Body of pancreas (tissue), 4 donors: ENCODE results near the gene ZBTB43. TPM values are rescaled to one million over a fixed set of nuclear protein-coding genes. Genes with fewer than 3 reads are reported as not detected.
A peak's percentile ranks its signal among the peaks of the same experiment; 100 is the strongest.

Experiments used
- ATAC-seq: fragments of 150-250 bp; one replicate; pipeline ENCODE4 v1.9.1; 2016
- DNase-seq, 4 donors: peaks; one replicate each; pipeline ENCODE4 v3.0.0-alpha.2; 2019
- H3K27ac ChIP-seq, 4 donors: fragments of 200-600 bp; sonication (generic); 1 replicate in 3 of 4; 2 replicates in 1 of 4; pipeline versions ENCODE4 v1.5.1 to v1.6.1; 2016 to 2019; ENCODE audit warnings: mild to moderate bottlenecking in 1 of 4, mixed read lengths in 1 of 4, moderate library complexity in 1 of 4
- H3K27me3 ChIP-seq, 2 donors: fragments of 200-600 bp; sonication (generic); one replicate each; pipeline ENCODE4 v1.6.0; 2016; ENCODE audit warnings: mild to moderate bottlenecking in 1 of 2
- H3K36me3 ChIP-seq, 2 donors: fragments of 200-600 bp; sonication (generic); replicated peaks in 1 of 2; 2 replicates each; pipeline ENCODE4 v1.5.1; 2016; ENCODE audit warnings: low read depth in 2 of 2; ENCODE audit not compliant: insufficient read depth in 1 of 2
- H3K4me1 ChIP-seq: fragments of 200-600 bp; sonication (generic); one replicate; pipeline ENCODE4 v1.6.0; 2016
- H3K4me3 ChIP-seq, 2 donors: fragments of 200-600 bp; sonication (generic); 1 replicate in 1 of 2; 2 replicates in 1 of 2; pipeline ENCODE4 v1.5.1; 2016 to 2019
- H3K9me3 ChIP-seq, 3 donors: fragments of 200-600 bp; sonication (generic); 1 replicate in 2 of 3; 2 replicates in 1 of 3; pipeline ENCODE4 v1.5.1; 2016
- POLR2A ChIP-seq, 3 donors: fragments of 450-650 bp; IDR thresholded peaks; one replicate each; pipeline ENCODE4 v1.6.1; 2016; ENCODE audit warnings: antibody characterized with exemption in 3 of 3, mild to moderate bottlenecking in 2 of 3
- WGBS, 2 donors: methylation state at CpG; one replicate each; pipeline ENCODE4 v1.1.5; 2017; 5-methylcytosine and 5-hydroxymethylcytosine counted together
- intact Hi-C: fragments of 100-400 bp; cut with DNase I; formaldehyde crosslinking; loops from one replicate; pipeline ENCODE4 v1.15.1; 2023
- total RNA-seq, 2 donors: library from RNA; depleted of rRNA; stranded (reverse); fragments of >200 nt; gene quantifications; one replicate each; pipeline ENCODE4 v1.1.0, GENCODE V29; 2016
- TF ChIP-seq, protein P1 (sequence below), 7 experiments: fragments of 450-650 bp in 4 of 7; fragments of 200-600 bp in 3 of 7; sonication (generic) in 3 of 7; IDR thresholded peaks; one replicate each; pipeline ENCODE4 v1.5.1; 2016 to 2019; ENCODE audit warnings: antibody characterized with exemption in 7 of 7

The ZBTB43 gene
- total RNA-seq, 2 donors from 2014 or later, result 6.2 to 7.6 TPM

DNA sequence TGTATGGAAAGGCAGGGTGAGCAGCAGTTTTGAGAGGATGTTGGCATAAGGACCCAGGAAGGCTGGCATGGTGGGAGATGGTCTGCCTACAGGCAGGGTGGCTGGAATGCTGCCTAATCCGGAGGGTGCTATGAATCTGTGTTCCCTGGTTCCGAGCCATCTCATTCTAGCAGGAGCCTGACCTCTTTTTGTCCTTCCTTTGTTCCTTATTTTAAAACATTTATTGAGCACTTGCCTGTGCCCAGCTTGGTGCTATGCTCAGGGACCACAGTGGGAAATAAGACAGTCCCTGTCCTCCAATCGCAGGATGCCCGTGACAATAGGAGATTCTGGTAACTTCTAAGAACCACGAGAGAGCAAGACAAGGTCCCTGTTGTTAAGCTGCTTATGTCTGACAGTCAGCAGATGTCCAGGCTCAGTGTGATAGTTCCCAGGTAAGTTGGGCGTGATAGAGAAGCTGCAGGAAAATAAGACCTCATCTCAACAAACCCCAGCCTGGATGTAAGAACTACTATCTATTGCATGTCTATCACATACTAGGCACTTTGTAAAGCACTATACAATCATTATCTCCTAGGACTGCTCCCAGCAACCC, 46.5 kb downstream of the ZBTB43 start:
- Histone ChIP-seq H3K4me1 (no peaks in the 10 kb centered on the region), H3K36me3 (no peaks in the 10 kb centered on the region), H3K9me3 (no peaks in the 10 kb centered on the region), H3K27me3 (no peaks in the 10 kb centered on the region), H3K4me3 (no peak overlapping the region), H3K27ac (no peak overlapping the region)
- 67 to 69% methylated on average over 6 of the region's 6 CpGs for WGBS, 2 donors
- TF ChIP-seq, protein P1, sequence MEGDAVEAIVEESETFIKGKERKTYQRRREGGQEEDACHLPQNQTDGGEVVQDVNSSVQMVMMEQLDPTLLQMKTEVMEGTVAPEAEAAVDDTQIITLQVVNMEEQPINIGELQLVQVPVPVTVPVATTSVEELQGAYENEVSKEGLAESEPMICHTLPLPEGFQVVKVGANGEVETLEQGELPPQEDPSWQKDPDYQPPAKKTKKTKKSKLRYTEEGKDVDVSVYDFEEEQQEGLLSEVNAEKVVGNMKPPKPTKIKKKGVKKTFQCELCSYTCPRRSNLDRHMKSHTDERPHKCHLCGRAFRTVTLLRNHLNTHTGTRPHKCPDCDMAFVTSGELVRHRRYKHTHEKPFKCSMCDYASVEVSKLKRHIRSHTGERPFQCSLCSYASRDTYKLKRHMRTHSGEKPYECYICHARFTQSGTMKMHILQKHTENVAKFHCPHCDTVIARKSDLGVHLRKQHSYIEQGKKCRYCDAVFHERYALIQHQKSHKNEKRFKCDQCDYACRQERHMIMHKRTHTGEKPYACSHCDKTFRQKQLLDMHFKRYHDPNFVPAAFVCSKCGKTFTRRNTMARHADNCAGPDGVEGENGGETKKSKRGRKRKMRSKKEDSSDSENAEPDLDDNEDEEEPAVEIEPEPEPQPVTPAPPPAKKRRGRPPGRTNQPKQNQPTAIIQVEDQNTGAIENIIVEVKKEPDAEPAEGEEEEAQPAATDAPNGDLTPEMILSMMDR (IDR thresholded peaks at IDR 0.05), result no peak
- no peak for TF ChIP-seq POLR2A (IDR thresholded peaks at IDR 0.05)
- intact Hi-C loops, result no loop called here
- no peak for DNase-seq
- no peak for ATAC-seq

DNA sequence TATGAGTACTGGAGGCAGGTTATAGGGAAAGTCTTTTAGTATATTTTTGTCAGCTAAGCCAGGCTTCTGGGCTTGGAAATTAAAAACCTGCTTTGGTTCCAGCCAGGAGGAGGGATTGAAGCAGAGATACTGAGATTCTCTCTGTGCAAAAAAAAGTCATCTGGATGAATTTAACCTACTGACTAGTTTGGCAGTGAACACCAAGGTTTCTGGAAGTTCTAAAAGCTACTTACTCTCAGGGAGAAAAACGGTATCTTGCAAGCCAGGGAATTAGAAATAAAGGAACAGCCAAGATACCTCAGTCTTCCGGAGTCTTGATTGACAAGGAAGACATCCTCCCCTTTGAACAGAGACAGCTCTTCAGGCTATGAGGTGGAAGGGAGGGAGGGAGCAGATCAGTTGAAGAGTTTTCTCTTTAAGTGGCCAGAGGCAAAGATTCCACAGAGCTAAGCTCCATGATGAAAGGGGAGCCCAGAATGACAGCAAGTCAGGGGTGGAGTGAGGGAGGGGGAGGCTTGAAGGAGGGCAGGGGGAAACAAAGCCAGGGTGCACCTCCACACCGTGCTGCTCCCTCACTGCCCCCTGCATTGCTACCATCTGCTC, 47.3 kb downstream of the ZBTB43 start:
- 59 to 74% methylated on average over 3 of the region's 3 CpGs for WGBS, 2 donors
- H3K36me3 ChIP-seq, result no peaks in the 10 kb centered on the region
- no peak overlapping the region for H3K27ac ChIP-seq
- H3K9me3 ChIP-seq, result no peaks in the 10 kb centered on the region
- DNase-seq (no peak), ATAC-seq (no peak)
- H3K27me3 ChIP-seq, result no peaks in the 10 kb centered on the region
- no peak for TF ChIP-seq POLR2A (IDR thresholded peaks at IDR 0.05)
- TF ChIP-seq, protein P1 (IDR thresholded peaks at IDR 0.05), result no peak
- no peak overlapping the region for H3K4me3 ChIP-seq
- peaks cover 3% of the 10 kb centered on the region for H3K4me1 ChIP-seq
- intact Hi-C loops, result no loop called here

DNA sequence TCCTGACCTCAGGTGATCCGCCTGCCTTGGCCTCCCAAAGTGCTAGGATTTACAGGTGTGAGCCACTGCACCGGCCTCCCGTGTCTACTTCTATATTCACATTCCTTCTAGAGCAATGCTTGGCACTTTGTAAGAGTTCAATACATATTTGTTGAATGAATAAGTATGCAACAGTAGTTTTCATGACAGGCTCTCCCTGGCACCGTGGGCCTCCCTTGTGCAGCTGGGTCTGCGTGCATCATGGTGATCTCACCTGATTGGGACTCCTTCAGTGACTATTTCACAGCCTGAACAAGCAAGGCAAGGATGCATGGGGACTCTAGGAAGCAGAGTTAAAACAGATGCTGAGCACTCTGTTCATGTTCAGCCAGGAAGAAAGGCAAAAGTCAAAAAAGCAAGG, 48.8 kb downstream of the ZBTB43 start:
- Histone ChIP-seq H3K27ac (no peak overlapping the region), H3K9me3 (no peaks in the 10 kb centered on the region), H3K36me3 (no peaks in the 10 kb centered on the region), H3K4me1 (peaks cover 14% of the 10 kb centered on the region), H3K27me3 (no peaks in the 10 kb centered on the region), H3K4me3 (no peak overlapping the region)
- no peak for DNase-seq
- ATAC-seq, result no peak
- TF ChIP-seq, protein P1 (IDR thresholded peaks at IDR 0.05), result no peak
- TF ChIP-seq POLR2A (IDR thresholded peaks at IDR 0.05), result no peak
- intact Hi-C loops, result no loop called here
- 80 to 88% methylated on average over 5 of the region's 5 CpGs for WGBS, 2 donors

DNA sequence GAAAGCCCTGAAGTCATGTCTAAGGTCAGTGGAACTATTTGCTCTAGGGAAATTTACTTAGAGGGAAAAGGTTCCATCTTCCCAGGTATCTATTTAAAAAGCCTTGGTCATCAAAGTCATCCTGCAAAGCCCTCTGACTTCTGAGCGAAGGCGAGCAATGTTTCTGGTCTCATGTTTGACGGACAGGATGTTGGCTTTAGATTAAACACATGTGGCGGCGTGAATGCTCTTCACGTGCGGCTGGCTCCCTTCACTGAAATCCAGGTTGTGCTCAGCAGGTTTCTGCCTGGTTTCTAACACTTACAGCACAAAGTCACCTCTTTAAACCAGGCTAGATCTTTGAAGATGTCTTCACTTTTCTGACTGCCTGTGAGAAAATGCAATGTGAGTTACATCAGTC, 49.9 kb downstream of the ZBTB43 start:
- H3K27me3 ChIP-seq, result no peaks in the 10 kb centered on the region
- WGBS, 2 donors, result 22 to 32% methylated on average over 7 of the region's 7 CpGs
- DNase-seq (peak in 2 of 4 donors; percentile 32 to 49), ATAC-seq (no peak)
- H3K9me3 ChIP-seq, result no peaks in the 10 kb centered on the region
- intact Hi-C loops, result no loop called here
- H3K36me3 ChIP-seq, result no peaks in the 10 kb centered on the region
- no peak overlapping the region for H3K4me3 ChIP-seq
- no peak overlapping the region for H3K27ac ChIP-seq
- TF ChIP-seq, protein P1 (IDR thresholded peaks at IDR 0.05), result no peak
- TF ChIP-seq POLR2A (IDR thresholded peaks at IDR 0.05), result no peak
- H3K4me1 ChIP-seq, result peaks cover 17% of the 10 kb centered on the region
